Fibroblast of skin of left quadriceps (primary cell): ENCODE data around the gene CARS2.
A peak's percentile ranks its signal among the peaks of the same experiment; 100 is the strongest.
"Not testable (repeated sequence)": the region's sequence is repeated elsewhere in the genome, so short reads cannot be mapped to it uniquely, and the experiment has no call there.

Experiments used
- DNase-seq, 2 experiments: peaks; one replicate each; pipeline ENCODE4 v3.0.0-alpha.2; 2013; ENCODE audit warnings: low read depth in 2 of 2

The CARS2 gene, protein sequence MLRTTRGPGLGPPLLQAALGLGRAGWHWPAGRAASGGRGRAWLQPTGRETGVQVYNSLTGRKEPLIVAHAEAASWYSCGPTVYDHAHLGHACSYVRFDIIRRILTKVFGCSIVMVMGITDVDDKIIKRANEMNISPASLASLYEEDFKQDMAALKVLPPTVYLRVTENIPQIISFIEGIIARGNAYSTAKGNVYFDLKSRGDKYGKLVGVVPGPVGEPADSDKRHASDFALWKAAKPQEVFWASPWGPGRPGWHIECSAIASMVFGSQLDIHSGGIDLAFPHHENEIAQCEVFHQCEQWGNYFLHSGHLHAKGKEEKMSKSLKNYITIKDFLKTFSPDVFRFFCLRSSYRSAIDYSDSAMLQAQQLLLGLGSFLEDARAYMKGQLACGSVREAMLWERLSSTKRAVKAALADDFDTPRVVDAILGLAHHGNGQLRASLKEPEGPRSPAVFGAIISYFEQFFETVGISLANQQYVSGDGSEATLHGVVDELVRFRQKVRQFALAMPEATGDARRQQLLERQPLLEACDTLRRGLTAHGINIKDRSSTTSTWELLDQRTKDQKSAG

GRCh38 chr13:110705826-110706569, at the start of gene CARS2:
TSS of gene CARS2 (minus strand) at chr13:110706116. CDS start at chr13:110706093, 23 bp downstream.
- DNase-seq = peak; percentile 84 to 87

DNA sequence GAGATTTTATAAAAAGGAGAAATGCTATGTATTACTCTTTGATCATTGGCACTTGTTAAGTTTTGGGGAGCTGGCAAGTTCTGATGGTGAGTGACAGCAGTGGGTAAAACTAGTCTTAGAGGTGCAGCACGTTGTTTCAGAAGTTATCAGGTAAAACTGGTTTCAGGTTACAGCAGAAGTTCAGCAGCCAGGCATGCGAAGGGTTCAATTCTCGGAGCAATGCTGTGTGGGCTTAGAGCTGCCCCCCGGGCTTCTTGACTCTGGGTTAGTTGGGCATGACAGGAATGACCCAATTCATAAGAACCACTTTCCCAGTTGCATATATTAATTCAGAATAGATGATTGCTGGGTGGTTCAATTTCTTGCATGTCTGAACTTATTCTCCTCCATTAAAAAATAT, 42.4 kb upstream of the CARS2 start:
- DNase-seq = no peak

DNA sequence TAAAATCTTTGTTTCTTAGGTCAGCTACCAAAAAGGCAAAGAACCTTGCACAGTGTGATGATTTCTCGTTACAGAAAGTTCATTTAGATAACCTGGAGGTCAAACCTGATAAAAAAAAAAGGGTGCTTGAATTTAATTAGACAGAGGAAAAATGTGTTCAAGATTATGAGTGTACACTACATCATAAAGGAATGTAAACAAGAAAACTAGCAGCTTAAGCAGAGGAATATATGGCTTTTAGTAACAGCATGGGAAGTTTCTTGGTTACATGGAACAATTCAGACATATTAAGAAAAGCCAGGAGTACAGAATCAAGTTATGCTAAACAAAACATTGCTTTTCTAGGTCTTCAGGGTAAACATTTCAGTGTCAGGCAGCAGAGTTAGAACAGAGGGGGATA, 40.5 kb upstream of the CARS2 start:
- no peak for DNase-seq

- no peak for DNase-seq
Measured at GRCh38 chr13:110743687-110744086, 37.8 kb upstream of the CARS2 start.

GRCh38 chr13:110737555-110737954, 31.6 kb upstream of the CARS2 start:
- DNase-seq = no peak

DNA sequence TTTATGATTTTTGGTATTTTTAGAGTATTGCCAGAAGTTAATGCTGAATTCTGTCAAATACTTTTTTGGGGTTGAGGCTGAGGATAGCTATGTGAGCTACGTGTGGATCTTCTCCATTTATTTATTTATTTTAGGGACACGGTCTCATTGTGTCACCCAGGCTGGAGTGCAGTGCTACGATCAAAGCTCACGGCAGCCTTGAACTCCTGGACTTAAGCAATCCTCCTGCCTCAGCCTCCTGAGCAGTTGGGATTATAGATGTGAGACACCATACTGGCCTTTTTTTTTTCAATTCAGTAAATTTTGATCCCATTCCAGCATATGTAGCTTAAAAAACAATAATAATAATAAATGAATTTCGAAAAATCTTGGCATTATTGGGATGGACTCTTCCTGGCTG, 28.6 kb upstream of the CARS2 start:
- no peak for DNase-seq

DNA sequence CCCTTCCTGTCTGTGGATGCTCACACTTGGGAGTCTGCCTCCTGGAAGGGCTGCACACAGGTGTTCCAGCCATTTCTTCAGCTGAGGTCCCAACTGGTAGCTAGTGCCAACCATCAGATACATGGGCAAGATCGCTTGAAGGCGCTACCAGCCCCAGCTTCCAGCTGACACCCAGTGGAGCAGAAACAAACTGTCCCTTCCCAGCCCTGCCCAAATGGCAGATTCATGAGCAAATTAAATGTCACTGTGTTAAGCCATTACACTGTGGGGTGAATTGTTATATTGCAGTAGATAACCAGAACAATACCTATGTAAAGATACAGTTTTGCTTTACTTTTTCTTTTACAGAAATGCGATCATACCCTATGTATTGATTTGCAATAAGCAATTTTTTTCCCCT, 25.2 kb upstream of the CARS2 start:
- DNase-seq = no peak

- no peak for DNase-seq
Measured at GRCh38 chr13:110726726-110727125, 20.8 kb upstream of the CARS2 start.

DNA sequence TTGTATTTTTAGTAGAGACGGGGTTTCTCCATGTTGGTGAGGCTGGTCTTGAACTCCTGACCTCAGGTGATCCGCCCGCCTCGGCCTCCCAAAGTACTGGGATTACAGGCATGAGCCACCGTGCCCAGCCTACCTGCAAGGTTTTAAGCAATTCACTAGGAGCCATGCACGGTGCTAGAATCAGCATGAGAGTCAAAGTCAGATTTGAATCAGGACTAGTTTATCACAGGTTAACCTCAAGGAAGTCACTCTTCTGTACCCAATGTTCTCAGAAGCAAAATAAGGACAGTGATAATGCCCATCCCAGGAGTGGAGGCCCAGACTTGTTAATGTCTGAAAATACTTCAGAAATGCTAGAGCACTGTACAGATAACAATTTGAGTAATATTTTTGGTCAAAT, 20.2 kb upstream of the CARS2 start:
- DNase-seq = not testable (repeated sequence)

DNA sequence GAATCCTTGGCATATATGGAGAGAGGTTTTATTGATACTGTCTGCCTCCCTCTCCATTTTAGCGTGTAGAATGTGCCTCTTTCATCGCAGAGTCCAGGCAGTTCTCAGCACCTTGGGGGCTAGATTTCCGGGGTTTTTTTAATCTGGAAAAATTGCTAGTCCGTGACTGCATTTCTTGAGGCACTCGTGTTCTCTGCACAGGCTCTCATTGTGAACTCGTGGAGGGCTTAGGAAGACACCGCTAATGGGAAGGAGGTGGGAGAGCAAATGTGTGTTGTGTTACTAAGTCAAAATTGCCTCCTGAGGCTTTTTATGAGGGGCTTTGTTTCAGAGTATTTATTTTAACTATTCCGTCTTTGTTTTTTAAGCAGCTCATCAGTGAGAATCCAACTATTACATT, 17.7 kb upstream of the CARS2 start:
- no peak for DNase-seq

DNA sequence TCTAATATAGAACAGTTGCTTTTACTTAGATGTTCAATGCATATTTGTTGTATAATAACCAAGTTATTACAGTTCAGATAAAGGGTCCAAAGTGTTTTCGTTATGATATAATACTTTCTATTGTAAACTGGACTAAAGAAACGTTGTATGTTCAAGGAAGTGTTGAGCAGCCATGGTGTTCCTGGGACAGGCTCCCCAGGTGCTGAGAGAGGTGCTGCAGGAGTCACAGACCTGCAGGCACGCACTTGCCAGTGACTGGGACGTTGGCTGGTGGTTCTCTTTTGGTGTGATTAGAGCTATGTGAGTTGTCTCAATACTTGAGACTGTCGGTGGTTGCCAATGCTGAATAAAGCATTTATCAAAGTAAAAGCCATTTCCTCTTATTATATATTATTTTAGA, 17.1 kb upstream of the CARS2 start:
- no peak for DNase-seq

GRCh38 chr13:110719036-110719710, 13.3 kb upstream of the CARS2 start:
- DNase-seq = no peak

DNA sequence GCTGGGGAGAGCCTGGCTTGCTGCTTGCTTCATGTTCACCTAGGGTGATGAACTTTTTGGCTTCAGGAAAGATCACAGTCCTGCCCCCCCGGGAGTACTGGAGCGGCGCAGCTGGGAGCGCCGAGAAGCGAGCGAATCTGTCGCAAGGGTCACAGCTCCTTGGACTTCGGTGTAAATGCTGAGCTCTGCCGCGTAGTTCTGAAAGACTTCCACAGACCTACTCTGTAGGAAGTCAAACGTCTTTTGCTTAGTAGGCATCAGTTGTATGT, 10.3 kb upstream of the CARS2 start:
- no peak for DNase-seq

DNA sequence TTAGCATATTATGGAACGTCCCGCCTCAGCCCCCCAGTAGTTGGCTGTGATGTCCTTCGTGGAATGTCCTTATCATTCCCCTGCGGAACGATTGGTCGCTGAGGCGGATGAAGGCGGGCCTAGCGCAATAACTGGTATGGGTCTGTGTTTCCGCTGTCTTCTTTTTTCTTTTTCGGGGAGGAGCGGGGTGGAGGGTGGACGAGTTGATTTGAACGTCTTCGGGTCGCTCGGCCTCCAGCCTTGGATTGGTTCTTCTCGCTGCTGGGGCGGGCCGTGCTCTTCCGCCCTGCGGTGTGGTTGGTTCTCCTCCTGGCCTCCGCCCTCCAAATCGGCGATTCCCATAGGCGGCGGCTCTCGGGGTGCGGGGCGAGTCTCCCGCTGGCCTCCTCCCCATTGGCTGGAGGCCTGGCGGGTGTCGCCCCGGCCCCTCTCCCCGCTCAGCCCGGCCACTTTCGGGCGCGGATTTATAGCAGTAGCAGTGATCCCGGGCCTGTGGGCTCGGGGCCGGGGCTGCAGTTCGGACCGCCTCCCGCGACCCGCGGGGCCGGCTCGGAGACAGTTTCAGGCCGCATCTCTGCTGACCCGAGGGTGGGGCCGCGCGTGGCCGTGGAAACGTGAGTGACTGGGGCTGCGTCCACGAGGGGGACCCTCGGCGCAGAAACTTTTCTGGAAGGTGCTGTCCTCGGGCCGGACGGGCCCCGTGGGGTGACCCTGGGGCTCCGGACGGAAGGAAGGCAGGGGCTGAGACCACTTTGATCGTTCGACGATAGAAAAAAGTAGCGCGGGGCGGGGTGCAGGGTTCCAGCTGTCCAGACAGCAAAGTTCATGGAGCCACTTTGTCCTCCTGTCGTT, 9.7 kb upstream of the CARS2 start:
- peak; percentile 100 for DNase-seq

GRCh38 chr13:110714797-110715394, 9.0 kb upstream of the CARS2 start:
- DNase-seq = no peak

- DNase-seq = no peak
Measured at GRCh38 chr13:110713981-110714796, 8.3 kb upstream of the CARS2 start.

- DNase-seq = no peak
Measured at GRCh38 chr13:110713642-110713952, 7.7 kb upstream of the CARS2 start, which contains the start of gene ING1. TSS of gene ING1 (plus strand) at chr13:110713700. CDS start at chr13:110714150, 450 bp downstream.

- DNase-seq = peak; percentile 99 to 100
Measured at GRCh38 chr13:110712849-110713641, 7.1 kb upstream of the CARS2 start.

GRCh38 chr13:110712081-110712848, 6.3 kb upstream of the CARS2 start:
- DNase-seq = peak; percentile 71 to 73
